Upper lobe of right lung (tissue), 1 donor: Measurements from ENCODE around the gene AMZ1. TPM values are rescaled to one million over a fixed set of nuclear protein-coding genes. Genes with fewer than 3 reads are reported as not detected.
"Not testable (repeated sequence)": the region's sequence is repeated elsewhere in the genome, so short reads cannot be mapped to it uniquely, and the experiment has no call there.

Experiments used
- ATAC-seq: fragments of 200-7000 bp; cut with Tn5 transposase; one replicate; pipeline ENCODE4 v1.9.1; 2020; ENCODE audit warnings: mild to moderate bottlenecking, moderate library complexity
- DNase-seq: peaks from one replicate; pipeline ENCODE4 v3.0.0-alpha.2; 2020
- H3K27ac ChIP-seq: fragments of 200-600 bp; one replicate; pipeline ENCODE4 v1.8.0; 2022
- H3K27me3 ChIP-seq: fragments of 200-600 bp; one replicate; pipeline ENCODE4 v1.8.0; 2022; ENCODE audit warnings: mild to moderate bottlenecking
- H3K36me3 ChIP-seq: fragments of 200-600 bp; one replicate; pipeline ENCODE4 v1.8.0; 2022
- H3K4me1 ChIP-seq: fragments of 200-600 bp; one replicate; pipeline ENCODE4 v1.8.0; 2022
- H3K4me3 ChIP-seq: fragments of 200-600 bp; one replicate; pipeline ENCODE4 v1.8.0; 2022; ENCODE audit warnings: mild to moderate bottlenecking
- H3K9me3 ChIP-seq: fragments of 200-600 bp; one replicate; pipeline ENCODE4 v1.8.0; 2022
- CTCF ChIP-seq: fragments of 200-600 bp; IDR thresholded peaks from one replicate; pipeline ENCODE4 v1.8.0; 2022; ENCODE audit warnings: antibody characterized with exemption
- intact Hi-C: fragments of 100-400 bp; cut with DNase I; formaldehyde crosslinking; loops from one replicate; pipeline ENCODE4 v1.11.0; 2022
- total RNA-seq: library from RNA; stranded (reverse); fragmentation: NEBNext Ultra II Directional; extraction: Animal tissue kit (Norgen Biotek cat#: 25700); gene quantifications from one replicate; pipeline ENCODE4 v1.2.1, GENCODE V29; 2021
- donor health status: DM: no; HTN: yes; CAD: no; lungs with severe emphysema.

The AMZ1 gene
- total RNA-seq, 1 donor from 2014 or later = 0.29 TPM

DNA sequence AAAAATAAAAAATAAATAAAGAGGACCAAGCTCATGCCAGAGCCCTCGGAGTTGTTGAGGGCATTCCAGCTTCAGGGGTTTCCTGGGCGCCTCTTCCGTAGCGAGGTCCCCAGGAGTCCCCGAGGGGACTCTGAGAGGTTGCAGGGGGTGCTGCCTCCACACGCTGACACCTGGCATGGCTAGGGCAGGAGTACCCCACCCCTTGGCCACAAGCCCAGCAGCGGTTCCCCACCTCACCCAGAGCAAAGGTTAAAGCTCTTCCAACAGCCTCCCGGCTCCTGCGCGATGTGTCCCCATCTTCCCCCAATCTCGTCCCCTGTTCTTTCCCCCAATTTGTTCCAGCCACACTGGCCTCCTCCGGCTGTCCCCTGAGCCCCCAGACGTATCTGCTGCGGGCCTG, 4.5 kb downstream of the AMZ1 start:
- ATAC-seq (no peak), DNase-seq (no peak)
- H3K27me3 ChIP-seq = peaks cover 24% of the 10 kb centered on the region
- intact Hi-C loops = no loop called here
- no peak for TF ChIP-seq CTCF
- no peak overlapping the region for H3K27ac ChIP-seq
- no peaks in the 10 kb centered on the region for H3K36me3 ChIP-seq
- peaks cover 11% of the 10 kb centered on the region for H3K4me1 ChIP-seq
- no peak overlapping the region for H3K4me3 ChIP-seq
- H3K9me3 ChIP-seq = no peaks in the 10 kb centered on the region

GRCh38 chr7:2693420-2694121, 5.6 kb downstream of the AMZ1 start:
- H3K4me3 ChIP-seq, intact Hi-C loops, H3K36me3 ChIP-seq, H3K9me3 ChIP-seq, H3K4me1 ChIP-seq, H3K27ac ChIP-seq: not testable (repeated sequence)
- H3K27me3 ChIP-seq = peaks cover 14% of the 10 kb centered on the region
- DNase-seq (peak; percentile 78), ATAC-seq (peak; percentile 84)

DNA sequence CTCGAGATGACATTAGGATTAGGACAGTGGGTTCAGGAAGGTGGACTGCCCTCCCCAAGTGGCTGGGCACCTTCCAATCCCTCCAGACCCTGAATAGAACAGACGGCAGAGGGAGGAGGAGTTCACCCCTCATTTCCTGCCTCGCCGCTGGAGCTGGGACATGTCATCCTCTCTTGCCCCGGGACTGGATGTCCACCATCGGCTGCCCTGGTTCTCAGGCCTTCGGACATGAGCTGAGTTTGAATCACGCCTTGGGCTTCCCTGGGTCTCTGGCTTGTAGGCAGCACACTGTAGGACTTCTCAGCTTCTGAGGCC, 6.1 kb downstream of the AMZ1 start:
- DNase-seq, intact Hi-C loops, H3K4me3 ChIP-seq, H3K4me1 ChIP-seq, ATAC-seq, H3K9me3 ChIP-seq, H3K27me3 ChIP-seq, H3K27ac ChIP-seq, H3K36me3 ChIP-seq: not testable (repeated sequence)

- H3K27ac ChIP-seq = no peak overlapping the region
- H3K9me3 ChIP-seq = no peaks in the 10 kb centered on the region
- peak; percentile 17 for ATAC-seq
- no peak for DNase-seq
- no peaks in the 10 kb centered on the region for H3K36me3 ChIP-seq
- H3K27me3 ChIP-seq = no peaks in the 10 kb centered on the region
- no peaks in the 10 kb centered on the region for H3K4me1 ChIP-seq
- intact Hi-C loops = no loop called here
- no peak overlapping the region for H3K4me3 ChIP-seq
- TF ChIP-seq CTCF = no peak
These were observed 10.7 kb downstream of the AMZ1 start for GRCh38 chr7:2698581-2699288.

- no peak for ATAC-seq
- H3K9me3 ChIP-seq = no peaks in the 10 kb centered on the region
- TF ChIP-seq CTCF = no peak
- H3K27ac ChIP-seq = no peak overlapping the region
- H3K4me3 ChIP-seq = no peak overlapping the region
- no peaks in the 10 kb centered on the region for H3K36me3 ChIP-seq
- intact Hi-C loops = no loop called here
- DNase-seq = no peak
- no peaks in the 10 kb centered on the region for H3K4me1 ChIP-seq
- no peaks in the 10 kb centered on the region for H3K27me3 ChIP-seq
These were observed 11.3 kb downstream of the AMZ1 start for GRCh38 chr7:2699289-2699620.

- ATAC-seq (peak; percentile 6), DNase-seq (no peak)
- Histone ChIP-seq H3K36me3 (no peaks in the 10 kb centered on the region), H3K27me3 (no peaks in the 10 kb centered on the region), H3K4me1 (no peaks in the 10 kb centered on the region), H3K4me3 (no peak overlapping the region), H3K27ac (no peak overlapping the region), H3K9me3 (no peaks in the 10 kb centered on the region)
- no peak for TF ChIP-seq CTCF
- intact Hi-C loops = no loop called here
These were observed 12.3 kb downstream of the AMZ1 start for GRCh38 chr7:2700141-2700850.
